ENCODE results near the gene CT47B1.

- no peak for TF ChIP-seq CTCF (IDR thresholded peaks at IDR 0.05)
- no peak for TF ChIP-seq POLR2A (IDR thresholded peaks at IDR 0.05)
These were observed 50.5 kb downstream of the CT47B1 start for GRCh38 chrX:120825146-120825545.
